HepG2 (cell line): ENCODE results near the gene SFI1. TPM values are rescaled to one million over a fixed set of nuclear protein-coding genes. Genes with fewer than 3 reads are reported as not detected.

Source experiments
- ATAC-seq: fragments of 200-7000 bp; cut with Tn5 transposase; 3 replicates; pipeline ENCODE4 v1.9.1; 2020; ENCODE audit warnings: mild to moderate bottlenecking, moderate library complexity
- BruUV-seq: library from RNA; stranded (reverse); fragments of 400-500 nt; replicated peaks from 2 replicates; lab custom pipeline; 2021; lab: Mats Ljungman, UMichigan
- CTCF ChIA-PET: fragments of 300-600 bp; formaldehyde crosslinking; extraction: SDS; loops from one replicate; lab custom pipeline; 2021; ENCODE audit warnings: low total read pairs, inconsistent platforms, low intra/inter-chr PET ratio; lab: Yijun Ruan, JAX
- POLR2A ChIA-PET: fragments of 350-600 bp; sonication (Branson Sonifier 250); formaldehyde crosslinking; loops from one replicate; lab custom pipeline; 2020; ENCODE audit warnings: antibody characterized with exemption, inconsistent platforms; lab: Yijun Ruan, JAX
- DNase-seq: peaks from one replicate; pipeline ENCODE4 v3.0.0-alpha.2; 2015; ENCODE audit warnings: low spot score
- FAIRE-seq: peaks from 3 replicates; lab custom pipeline; 2011; peaks lifted over from hg19 to GRCh38; lab: Jason Lieb, UNC
- H2AFZ ChIP-seq: one replicate; pipeline ENCODE4 v1.6.1; 2011; ENCODE audit warnings: low read length, inconsistent platforms
- H3K27ac ChIP-seq: fragments of 300-600 bp; 3 replicates; pipeline ENCODE4 v1.8.0; 2011; ENCODE audit warnings: mixed run types, mild to moderate bottlenecking, mixed read lengths, low read length, inconsistent platforms; ENCODE audit not compliant: insufficient read depth; ENCODE audit errors: extremely low read length
- H3K27me3 ChIP-seq, 2 experiments: fragments of 200-600 bp in 1 of 2; 2 replicates in 1 of 2; 3 replicates in 1 of 2; pipeline versions ENCODE4 v1.6.0 to v1.8.0; 2011; ENCODE audit warnings: low read length in 2 of 2, mild to moderate bottlenecking in 2 of 2, moderate library complexity in 2 of 2, inconsistent platforms in 1 of 2; ENCODE audit not compliant: insufficient read depth in 2 of 2, control insufficient read depth in 1 of 2
- H3K36me3 ChIP-seq, 2 experiments: fragments of 200-600 bp in 1 of 2; replicated peaks in 1 of 2; 2 replicates in 1 of 2; 3 replicates in 1 of 2; pipeline versions ENCODE4 v1.5.1 to v1.8.0; 2011; ENCODE audit warnings: low read length in 2 of 2, inconsistent platforms in 1 of 2; ENCODE audit not compliant: insufficient read depth in 2 of 2, control insufficient read depth in 1 of 2
- H3K4me1 ChIP-seq: 2 replicates; pipeline ENCODE4 v1.5.1; 2012; ENCODE audit warnings: low read length, inconsistent platforms; ENCODE audit not compliant: insufficient read depth
- H3K4me2 ChIP-seq: 2 replicates; pipeline ENCODE4 v1.6.0; 2011; ENCODE audit warnings: low read depth, low read length, inconsistent platforms
- H3K4me3 ChIP-seq, 3 experiments: fragments of 200-600 bp in 1 of 3; sonication (generic), shearing (Covaris generic) in 1 of 3; replicated peaks in 1 of 3; 2 replicates each; pipeline ENCODE4 v1.5.1; 2011 to 2016; ENCODE audit warnings: low read length in 3 of 3, inconsistent platforms in 2 of 3, low read depth in 2 of 3, mild to moderate bottlenecking in 2 of 3, control low read depth in 1 of 3, mixed read lengths in 1 of 3; ENCODE audit not compliant: insufficient read depth in 1 of 3
- H3K79me2 ChIP-seq: one replicate; pipeline ENCODE4 v1.6.1; 2011; ENCODE audit warnings: low read length, inconsistent platforms; ENCODE audit not compliant: insufficient read depth
- H3K9ac ChIP-seq: 2 replicates; pipeline ENCODE4 v1.6.0; 2011; ENCODE audit warnings: mild to moderate bottlenecking, low read depth, low read length, inconsistent platforms; ENCODE audit not compliant: insufficient read depth
- H3K9me3 ChIP-seq: 2 replicates; pipeline ENCODE4 v1.5.1; 2012; ENCODE audit warnings: mild to moderate bottlenecking, low read length
- H4K20me1 ChIP-seq: 2 replicates; pipeline ENCODE4 v1.6.0; 2011; ENCODE audit warnings: inconsistent platforms, mild to moderate bottlenecking, low read length, moderate library complexity; ENCODE audit not compliant: insufficient read depth
- MTF1 ChIP-seq: sonication (generic); formaldehyde crosslinking; IDR thresholded peaks from 2 replicates; pipeline ENCODE4 v1.5.0; 2020; ENCODE audit warnings: missing genetic modification reagents
- ZNF256 ChIP-seq: sonication (generic); formaldehyde crosslinking; conservative IDR thresholded peaks from 2 replicates; pipeline ENCODE4 v1.4.0; 2020; ENCODE audit warnings: missing genetic modification reagents
- ZNF264 ChIP-seq: sonication (generic); formaldehyde crosslinking; IDR thresholded peaks from 2 replicates; pipeline ENCODE4 v1.4.0; 2020; ENCODE audit warnings: missing genetic modification reagents
- ZNF44 ChIP-seq: sonication (generic); formaldehyde crosslinking; IDR thresholded peaks from 2 replicates; pipeline ENCODE4 v1.5.1; 2020; ENCODE audit warnings: mild to moderate bottlenecking, missing genetic modification reagents
- ZNF839 ChIP-seq: sonication (generic); formaldehyde crosslinking; IDR thresholded peaks from 2 replicates; pipeline ENCODE4 v1.4.0; 2020; ENCODE audit warnings: missing genetic modification reagents, mild to moderate bottlenecking, borderline replicate concordance
- WGBS: methylation state at CpG from one replicate; pipeline ENCODE4 v1.1.6; 2017; ENCODE audit warnings: low lambda C conversion rate; 5-methylcytosine and 5-hydroxymethylcytosine counted together
- in situ Hi-C: cut with HindIII; loops from 2 replicates; pipeline ENCODE4 v1.10.0; 2017; ENCODE audit warnings: low pct_unique_long_range_greater_than_20kb; ENCODE audit not compliant: extremely low pct_ligation_motif_present
- intact Hi-C: fragments of 100-400 bp; cut with micrococcal nuclease; formaldehyde crosslinking; loops from one replicate; pipeline ENCODE4 v1.10.0; 2022; ENCODE audit not compliant: unreplicated experiment
- polyA plus RNA-seq, 8 experiments: library from polyadenylated mRNA; depleted of rRNA in 3 of 8; stranded (reverse) in 7 of 8; unstranded in 1 of 8; fragments of >200 nt; fragmentation: Illumina TruSeq in 4 of 8; extraction: Trizol in 4 of 8; gene quantifications; 2 replicates each; pipeline versions ENCODE4 v1.2.1 to v1.2.3, GENCODE V29; 2011 to 2016; ENCODE audit warnings: low read depth in 4 of 8, missing spikeins in 1 of 8, mixed read lengths in 1 of 8; ENCODE audit not compliant: insufficient read depth in 1 of 8
- total RNA-seq, 5 experiments: library from RNA; depleted of rRNA; stranded (reverse); fragments of >200 nt; fragmentation: Illumina TruSeq; extraction: Trizol; gene quantifications; 2 replicates each; pipeline ENCODE4 v1.2.3, GENCODE V29; 2016; ENCODE audit warnings: low read depth in 1 of 5
- TF ChIP-seq, protein P1 (sequence below): sonication (generic); formaldehyde crosslinking; IDR thresholded peaks from 2 replicates; pipeline ENCODE4 v1.5.0; 2020; ENCODE audit warnings: mild to moderate bottlenecking, missing genetic modification reagents, moderate library complexity
- TF ChIP-seq, protein P2 (sequence below): sonication (generic); formaldehyde crosslinking; IDR thresholded peaks from 2 replicates; pipeline ENCODE4 v1.9.0; 2021; ENCODE audit warnings: mild to moderate bottlenecking, missing genetic modification reagents

SFI1 gene
- total and polyA plus RNA-seq, 2 of the 13 experiments (the other 11 are each of a cell fraction or from before 2014, with no cell fraction given): 20.5 to 40.1 TPM

DNA sequence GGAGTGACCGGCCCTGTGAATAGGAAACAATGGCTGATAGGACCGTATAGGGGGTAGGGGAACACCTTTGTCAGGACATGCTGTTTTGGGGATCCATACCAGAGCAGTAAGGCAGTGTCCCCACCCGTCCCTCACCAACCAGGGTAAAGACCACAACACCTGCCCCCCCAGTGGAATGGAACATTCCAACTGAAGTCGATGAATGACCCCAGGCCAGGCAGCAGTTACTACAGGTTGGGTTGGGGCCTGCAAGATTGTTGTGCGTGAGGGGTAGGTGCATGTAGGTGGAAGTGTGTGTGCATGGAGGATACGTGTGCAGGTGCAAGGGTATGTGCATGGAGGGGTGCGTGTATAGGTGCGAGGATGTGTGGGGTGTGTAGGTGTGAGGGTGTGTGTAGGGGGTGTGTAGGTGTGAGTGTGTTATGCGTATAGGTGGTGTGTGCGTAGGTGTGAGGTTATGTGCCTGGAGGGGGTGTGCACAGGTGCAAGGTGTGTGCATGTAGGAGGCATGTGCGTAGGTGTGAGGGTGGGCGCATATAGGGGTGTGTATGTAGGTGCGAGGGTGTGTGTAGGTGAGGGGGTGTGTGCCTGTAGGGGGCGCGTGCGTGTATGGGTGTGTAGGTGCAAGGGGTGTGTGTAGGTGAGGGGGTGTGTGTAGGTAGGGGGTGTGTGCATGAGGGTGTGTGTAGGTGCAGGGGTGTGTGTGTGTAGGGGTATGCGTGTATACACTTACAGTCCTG is 132.8 kb downstream of the SFI1 start:
- H2AFZ ChIP-seq: no peak overlapping the region
- H3K4me1 ChIP-seq: peaks cover 60% of the 10 kb centered on the region
- no peaks in the 10 kb centered on the region for H3K27me3 ChIP-seq
- DNase-seq (no peak), FAIRE-seq (no peak), ATAC-seq (no peak)
- CTCF ChIA-PET: no interaction called here
- TF ChIP-seq, protein P1, sequence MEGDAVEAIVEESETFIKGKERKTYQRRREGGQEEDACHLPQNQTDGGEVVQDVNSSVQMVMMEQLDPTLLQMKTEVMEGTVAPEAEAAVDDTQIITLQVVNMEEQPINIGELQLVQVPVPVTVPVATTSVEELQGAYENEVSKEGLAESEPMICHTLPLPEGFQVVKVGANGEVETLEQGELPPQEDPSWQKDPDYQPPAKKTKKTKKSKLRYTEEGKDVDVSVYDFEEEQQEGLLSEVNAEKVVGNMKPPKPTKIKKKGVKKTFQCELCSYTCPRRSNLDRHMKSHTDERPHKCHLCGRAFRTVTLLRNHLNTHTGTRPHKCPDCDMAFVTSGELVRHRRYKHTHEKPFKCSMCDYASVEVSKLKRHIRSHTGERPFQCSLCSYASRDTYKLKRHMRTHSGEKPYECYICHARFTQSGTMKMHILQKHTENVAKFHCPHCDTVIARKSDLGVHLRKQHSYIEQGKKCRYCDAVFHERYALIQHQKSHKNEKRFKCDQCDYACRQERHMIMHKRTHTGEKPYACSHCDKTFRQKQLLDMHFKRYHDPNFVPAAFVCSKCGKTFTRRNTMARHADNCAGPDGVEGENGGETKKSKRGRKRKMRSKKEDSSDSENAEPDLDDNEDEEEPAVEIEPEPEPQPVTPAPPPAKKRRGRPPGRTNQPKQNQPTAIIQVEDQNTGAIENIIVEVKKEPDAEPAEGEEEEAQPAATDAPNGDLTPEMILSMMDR (CRISPR knock-in tag): peak; percentile 44
- TF ChIP-seq ZNF839 (CRISPR knock-in tag) (no peak), MTF1 (CRISPR knock-in tag) (no peak), ZNF256 (no peak), ZNF44 (no peak), ZNF264 (CRISPR knock-in tag) (no peak)
- TF ChIP-seq, protein P2, sequence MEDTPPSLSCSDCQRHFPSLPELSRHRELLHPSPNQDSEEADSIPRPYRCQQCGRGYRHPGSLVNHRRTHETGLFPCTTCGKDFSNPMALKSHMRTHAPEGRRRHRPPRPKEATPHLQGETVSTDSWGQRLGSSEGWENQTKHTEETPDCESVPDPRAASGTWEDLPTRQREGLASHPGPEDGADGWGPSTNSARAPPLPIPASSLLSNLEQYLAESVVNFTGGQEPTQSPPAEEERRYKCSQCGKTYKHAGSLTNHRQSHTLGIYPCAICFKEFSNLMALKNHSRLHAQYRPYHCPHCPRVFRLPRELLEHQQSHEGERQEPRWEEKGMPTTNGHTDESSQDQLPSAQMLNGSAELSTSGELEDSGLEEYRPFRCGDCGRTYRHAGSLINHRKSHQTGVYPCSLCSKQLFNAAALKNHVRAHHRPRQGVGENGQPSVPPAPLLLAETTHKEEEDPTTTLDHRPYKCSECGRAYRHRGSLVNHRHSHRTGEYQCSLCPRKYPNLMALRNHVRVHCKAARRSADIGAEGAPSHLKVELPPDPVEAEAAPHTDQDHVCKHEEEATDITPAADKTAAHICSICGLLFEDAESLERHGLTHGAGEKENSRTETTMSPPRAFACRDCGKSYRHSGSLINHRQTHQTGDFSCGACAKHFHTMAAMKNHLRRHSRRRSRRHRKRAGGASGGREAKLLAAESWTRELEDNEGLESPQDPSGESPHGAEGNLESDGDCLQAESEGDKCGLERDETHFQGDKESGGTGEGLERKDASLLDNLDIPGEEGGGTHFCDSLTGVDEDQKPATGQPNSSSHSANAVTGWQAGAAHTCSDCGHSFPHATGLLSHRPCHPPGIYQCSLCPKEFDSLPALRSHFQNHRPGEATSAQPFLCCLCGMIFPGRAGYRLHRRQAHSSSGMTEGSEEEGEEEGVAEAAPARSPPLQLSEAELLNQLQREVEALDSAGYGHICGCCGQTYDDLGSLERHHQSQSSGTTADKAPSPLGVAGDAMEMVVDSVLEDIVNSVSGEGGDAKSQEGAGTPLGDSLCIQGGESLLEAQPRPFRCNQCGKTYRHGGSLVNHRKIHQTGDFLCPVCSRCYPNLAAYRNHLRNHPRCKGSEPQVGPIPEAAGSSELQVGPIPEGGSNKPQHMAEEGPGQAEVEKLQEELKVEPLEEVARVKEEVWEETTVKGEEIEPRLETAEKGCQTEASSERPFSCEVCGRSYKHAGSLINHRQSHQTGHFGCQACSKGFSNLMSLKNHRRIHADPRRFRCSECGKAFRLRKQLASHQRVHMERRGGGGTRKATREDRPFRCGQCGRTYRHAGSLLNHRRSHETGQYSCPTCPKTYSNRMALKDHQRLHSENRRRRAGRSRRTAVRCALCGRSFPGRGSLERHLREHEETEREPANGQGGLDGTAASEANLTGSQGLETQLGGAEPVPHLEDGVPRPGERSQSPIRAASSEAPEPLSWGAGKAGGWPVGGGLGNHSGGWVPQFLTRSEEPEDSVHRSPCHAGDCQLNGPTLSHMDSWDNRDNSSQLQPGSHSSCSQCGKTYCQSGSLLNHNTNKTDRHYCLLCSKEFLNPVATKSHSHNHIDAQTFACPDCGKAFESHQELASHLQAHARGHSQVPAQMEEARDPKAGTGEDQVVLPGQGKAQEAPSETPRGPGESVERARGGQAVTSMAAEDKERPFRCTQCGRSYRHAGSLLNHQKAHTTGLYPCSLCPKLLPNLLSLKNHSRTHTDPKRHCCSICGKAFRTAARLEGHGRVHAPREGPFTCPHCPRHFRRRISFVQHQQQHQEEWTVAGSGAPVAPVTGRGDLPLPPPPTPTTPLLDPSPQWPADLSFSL (CRISPR knock-in tag): peak; percentile 70
- intact Hi-C loops: no loop called here
- 93% methylated on average over 17 of the region's 17 CpGs for WGBS
- peak overlapping the region in 2 of 3 experiments; percentile 0 to 86; a peak in 3 of 6 replicates for H3K4me3 ChIP-seq
- no peaks in the 10 kb centered on the region for H3K9me3 ChIP-seq
- peaks cover 9 to 20% of the 10 kb centered on the region in 2 experiments for H3K36me3 ChIP-seq
- peaks cover 78% of the 10 kb centered on the region for H3K79me2 ChIP-seq
- TSS peak; percentile 41 for BruUV-seq
- POLR2A ChIA-PET: interaction anchor here (1.0 to 2.6 kb wide), 5 partner anchors 13 to 98 kb away, joined by 3 to 28 read pairs (median 6); partner anchors contain the start of gene PISD
- H3K4me2 ChIP-seq: peak overlapping the region; percentile 96
- peaks cover 51% of the 10 kb centered on the region for H4K20me1 ChIP-seq
- H3K9ac ChIP-seq: peak overlapping the region; percentile 77; the same call in 1 of the 2 replicates
- H3K27ac ChIP-seq: no peak overlapping the region
- in situ Hi-C loops: no loop called here
